ENCODE data around the gene MPEG1.
A peak's percentile ranks its signal among the peaks of the same experiment; 100 is the strongest.

MPEG1 gene

GRCh38 chr11:59171508-59172322 lies 41.0 kb downstream of the MPEG1 start, which contains the start of gene DTX4:
DTX4 (plus strand) TSS chr11:59172132; CDS start chr11:59172596, 464 bp downstream.
- peaks cover under 1% of the 10 kb centered on the region for H3K36me3 ChIP-seq (replicated peaks; ENCODE audit: low read depth, low read length)
- peak within 1 kb of the TSS; percentile 91 for H3K4me3 ChIP-seq (ENCODE audit: low read length)
- H4K20me1 ChIP-seq (ENCODE audit: insufficient read depth, low read length) = 0 out of 2 replicates have a peak, but pooled peaks cover 4% of the 10 kb centered on the region
- H3K9ac ChIP-seq (ENCODE audit: low read length) = peak within 1 kb of the TSS; percentile 71
- H3K4me1 ChIP-seq (ENCODE audit: low read length) = peaks cover 22% of the 10 kb centered on the region
- peak within 1 kb of the TSS; percentile 26; the same call in 1 of the 2 replicates for H3K27ac ChIP-seq (ENCODE audit: low read length)
- H3K4me2 ChIP-seq (ENCODE audit: low read length) = peak within 1 kb of the TSS; percentile 98
- H2AFZ ChIP-seq (ENCODE audit: low read depth, low read length) = peak within 1 kb of the TSS; percentile 80
- H3K9me3 ChIP-seq (ENCODE audit: insufficient read depth, low read length) = no peaks in the 10 kb centered on the region
- no peaks in the 10 kb centered on the region; the same call in 1 of the 2 replicates for H3K79me2 ChIP-seq (ENCODE audit: low read length)
- H3K27me3 ChIP-seq (ENCODE audit: low read depth, low read length) = peaks cover 13% of the 10 kb centered on the region
- TF ChIP-seq EZH2phosphoT487 (IDR thresholded peaks at IDR 0.05; ENCODE audit: low read depth) (no peak), CTCF (IDR thresholded peaks at IDR 0.05; ENCODE audit: low read depth, low read length) (peak; percentile 80)

GRCh38 chr11:59164028-59164427 lies 48.7 kb downstream of the MPEG1 start:
- H3K27me3 ChIP-seq (ENCODE audit: low read depth, low read length) = no peaks in the 10 kb centered on the region
- H3K79me2 ChIP-seq (ENCODE audit: low read length) = no peaks in the 10 kb centered on the region
- TF ChIP-seq EZH2phosphoT487 (IDR thresholded peaks at IDR 0.05; ENCODE audit: low read depth) (no peak), CTCF (IDR thresholded peaks at IDR 0.05; ENCODE audit: low read depth, low read length) (no peak)

More at GRCh38 chr11:59164028-59164427, 48.7 kb downstream of the MPEG1 start:
- Histone ChIP-seq H3K9ac (ENCODE audit: low read length) (no peak overlapping the region), H3K4me2 (ENCODE audit: low read length) (peak overlapping the region; percentile 7; the same call in 1 of the 2 replicates), H4K20me1 (ENCODE audit: insufficient read depth, low read length) (no peaks in the 10 kb centered on the region), H3K36me3 (replicated peaks; ENCODE audit: low read depth, low read length) (no peaks in the 10 kb centered on the region), H3K4me1 (ENCODE audit: low read length) (peaks cover 9% of the 10 kb centered on the region; the same call in 1 of the 2 replicates), H3K9me3 (ENCODE audit: insufficient read depth, low read length) (no peaks in the 10 kb centered on the region), H3K4me3 (ENCODE audit: low read length) (no peak overlapping the region), H3K27ac (ENCODE audit: low read length) (no peak overlapping the region), H2AFZ (ENCODE audit: low read depth, low read length) (no peak overlapping the region)
